Measurements from ENCODE around the gene BRPF1. TPM values are rescaled to one million over a fixed set of nuclear protein-coding genes. Genes with fewer than 3 reads are reported as not detected.

Gene BRPF1
- total RNA-seq, 4 donors from 2014 or later: 10.8 to 36.0 (median 16.7) TPM

DNA sequence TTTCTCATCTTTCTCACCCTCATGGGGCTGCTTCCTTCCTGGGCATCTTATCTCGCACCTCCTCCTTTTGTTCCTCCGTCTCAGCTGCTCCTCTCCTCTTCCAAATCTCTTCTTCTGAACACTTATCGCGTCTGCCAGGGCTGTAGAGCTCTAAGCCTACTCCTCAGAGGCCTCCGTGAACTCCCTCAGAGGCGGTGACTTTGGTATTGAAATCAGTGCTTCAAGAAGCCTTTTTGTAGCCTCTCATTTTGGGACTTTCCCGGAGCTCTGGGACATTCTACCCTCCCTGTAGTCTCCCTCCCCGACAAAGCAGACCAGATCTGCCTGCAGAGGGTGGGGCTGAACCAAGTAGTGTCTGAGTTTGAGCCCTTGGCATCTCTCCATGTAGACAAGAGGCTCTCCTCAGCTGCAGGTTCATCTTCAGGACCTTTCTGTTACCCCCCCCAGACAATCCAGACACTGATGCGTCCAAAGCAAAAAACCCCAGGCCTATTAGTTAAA, 45.4 kb upstream of the BRPF1 start:
- H3K9me3 ChIP-seq: no peaks in the 10 kb centered on the region
- H3K36me3 ChIP-seq: no peaks in the 10 kb centered on the region

DNA sequence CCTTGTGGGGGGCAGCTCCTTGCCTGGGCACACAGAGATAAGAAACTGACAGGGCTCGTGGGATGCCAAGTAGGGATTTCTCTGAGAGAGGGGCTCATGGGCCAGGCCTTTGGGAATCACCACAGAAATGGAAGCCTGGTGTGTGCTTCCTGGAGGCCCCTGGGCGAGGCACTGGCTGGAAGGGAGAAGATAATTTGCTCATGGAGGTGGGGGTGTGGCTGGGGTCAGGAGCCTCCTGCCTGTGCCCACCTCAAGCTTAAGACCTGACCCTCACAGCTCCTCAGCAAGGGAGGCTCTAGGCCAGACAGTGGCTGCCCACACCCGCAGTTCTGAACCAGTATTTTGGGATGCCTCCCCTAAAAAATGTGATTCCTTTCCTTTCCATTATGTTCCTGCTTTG, 44.8 kb upstream of the BRPF1 start:
- no peak for DNase-seq
- H3K36me3 ChIP-seq: no peaks in the 10 kb centered on the region
- H3K4me1 ChIP-seq: no peaks in the 10 kb centered on the region
- TF ChIP-seq, protein P1, sequence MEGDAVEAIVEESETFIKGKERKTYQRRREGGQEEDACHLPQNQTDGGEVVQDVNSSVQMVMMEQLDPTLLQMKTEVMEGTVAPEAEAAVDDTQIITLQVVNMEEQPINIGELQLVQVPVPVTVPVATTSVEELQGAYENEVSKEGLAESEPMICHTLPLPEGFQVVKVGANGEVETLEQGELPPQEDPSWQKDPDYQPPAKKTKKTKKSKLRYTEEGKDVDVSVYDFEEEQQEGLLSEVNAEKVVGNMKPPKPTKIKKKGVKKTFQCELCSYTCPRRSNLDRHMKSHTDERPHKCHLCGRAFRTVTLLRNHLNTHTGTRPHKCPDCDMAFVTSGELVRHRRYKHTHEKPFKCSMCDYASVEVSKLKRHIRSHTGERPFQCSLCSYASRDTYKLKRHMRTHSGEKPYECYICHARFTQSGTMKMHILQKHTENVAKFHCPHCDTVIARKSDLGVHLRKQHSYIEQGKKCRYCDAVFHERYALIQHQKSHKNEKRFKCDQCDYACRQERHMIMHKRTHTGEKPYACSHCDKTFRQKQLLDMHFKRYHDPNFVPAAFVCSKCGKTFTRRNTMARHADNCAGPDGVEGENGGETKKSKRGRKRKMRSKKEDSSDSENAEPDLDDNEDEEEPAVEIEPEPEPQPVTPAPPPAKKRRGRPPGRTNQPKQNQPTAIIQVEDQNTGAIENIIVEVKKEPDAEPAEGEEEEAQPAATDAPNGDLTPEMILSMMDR (IDR thresholded peaks at IDR 0.05): no peak
- TF ChIP-seq POLR2A (IDR thresholded peaks at IDR 0.05): no peak
- H3K4me3 ChIP-seq: no peak overlapping the region
- no peak overlapping the region for H3K27ac ChIP-seq
- H3K27me3 ChIP-seq: no peaks in the 10 kb centered on the region
- intact Hi-C loops (cut with DNase I; ENCODE audit: low total_unique reads): no loop called here
- H3K9me3 ChIP-seq: no peaks in the 10 kb centered on the region

More for the DNA sequence above, 45.4 kb upstream of the BRPF1 start:
- TF ChIP-seq, protein P1 (IDR thresholded peaks at IDR 0.05): no peak
- TF ChIP-seq POLR2A (IDR thresholded peaks at IDR 0.05): no peak
- Histone ChIP-seq H3K4me3 (no peak overlapping the region), H3K4me1 (no peaks in the 10 kb centered on the region), H3K27ac (no peak overlapping the region), H3K27me3 (no peaks in the 10 kb centered on the region)
- no peak for DNase-seq
- intact Hi-C loops (cut with DNase I; ENCODE audit: low total_unique reads): no loop called here

- intact Hi-C loops (cut with DNase I; ENCODE audit: low total_unique reads): no loop called here
- H3K36me3 ChIP-seq: no peaks in the 10 kb centered on the region
- DNase-seq: no peak
These were observed 44.0 kb upstream of the BRPF1 start for GRCh38 chr3:9687514-9687913.

DNA sequence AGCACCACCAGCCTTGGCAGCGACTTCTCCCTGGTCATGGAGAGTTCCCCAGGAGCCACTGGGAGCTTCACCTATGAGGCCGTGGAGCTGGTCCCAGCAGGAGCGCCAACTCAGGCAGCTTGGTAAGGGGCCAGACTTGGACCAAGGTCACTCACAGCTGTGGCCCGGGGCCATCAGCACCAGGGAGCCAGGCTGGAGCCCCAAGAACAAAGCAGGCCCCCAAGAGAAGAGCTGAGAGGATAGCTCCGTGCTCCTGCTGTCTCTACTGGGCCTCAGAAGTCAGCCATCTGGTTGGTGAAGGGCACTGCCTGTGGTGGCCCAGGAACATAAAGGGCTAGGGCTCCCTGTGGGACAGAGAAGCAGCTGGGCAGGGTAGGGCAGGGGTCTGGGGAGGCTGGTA, 42.6 kb upstream of the BRPF1 start:
- Histone ChIP-seq H3K36me3 (no peaks in the 10 kb centered on the region), H3K9me3 (no peaks in the 10 kb centered on the region), H3K4me1 (no peaks in the 10 kb centered on the region), H3K27me3 (no peaks in the 10 kb centered on the region), H3K4me3 (no peak overlapping the region), H3K27ac (no peak overlapping the region)
- DNase-seq: no peak
- intact Hi-C loops (cut with DNase I; ENCODE audit: low total_unique reads): no loop called here
- no peak for TF ChIP-seq POLR2A (IDR thresholded peaks at IDR 0.05)
- TF ChIP-seq, protein P1 (IDR thresholded peaks at IDR 0.05): no peak

More at GRCh38 chr3:9687514-9687913, 44.0 kb upstream of the BRPF1 start:
- no peak overlapping the region for H3K4me3 ChIP-seq
- no peaks in the 10 kb centered on the region for H3K27me3 ChIP-seq
- TF ChIP-seq, protein P1 (IDR thresholded peaks at IDR 0.05): no peak
- no peak for TF ChIP-seq POLR2A (IDR thresholded peaks at IDR 0.05)
- H3K4me1 ChIP-seq: no peaks in the 10 kb centered on the region
- no peak overlapping the region for H3K27ac ChIP-seq
- no peaks in the 10 kb centered on the region for H3K9me3 ChIP-seq

- H3K27ac ChIP-seq: no peak overlapping the region
- H3K4me1 ChIP-seq: no peaks in the 10 kb centered on the region
- H3K36me3 ChIP-seq: no peaks in the 10 kb centered on the region
- no peaks in the 10 kb centered on the region for H3K9me3 ChIP-seq
- TF ChIP-seq, protein P1 (IDR thresholded peaks at IDR 0.05): no peak
- TF ChIP-seq POLR2A (IDR thresholded peaks at IDR 0.05): no peak
- intact Hi-C loops (cut with DNase I; ENCODE audit: low total_unique reads): no loop called here
- no peaks in the 10 kb centered on the region for H3K27me3 ChIP-seq
- no peak for DNase-seq
- H3K4me3 ChIP-seq: no peak overlapping the region
These were observed 41.8 kb upstream of the BRPF1 start for GRCh38 chr3:9689757-9690156.

Data from uterus (tissue), 4 donors.